K562 (cell line): ENCODE data around the gene PEF1.

Experiments
- DPF2 ChIP-seq: fragments of 450-650 bp; IDR thresholded peaks from 2 replicates; pipeline ENCODE4 v1.6.1; 2016
- E2F1 ChIP-seq: sonication (generic); formaldehyde crosslinking; IDR thresholded peaks from 2 replicates; pipeline ENCODE4 v1.8.1; 2023; ENCODE audit warnings: mild to moderate bottlenecking, missing genetic modification reagents, moderate library complexity
- EZH2 ChIP-seq: IDR thresholded peaks from 2 replicates; pipeline ENCODE4 v1.6.1; 2012; ENCODE audit warnings: low read depth, mild to moderate bottlenecking, inconsistent platforms, low read length, borderline replicate concordance
- HBP1 ChIP-seq: fragments of 450-650 bp; formaldehyde crosslinking; IDR thresholded peaks from 2 replicates; pipeline ENCODE4 v1.4.0; 2022; ENCODE audit warnings: missing genetic modification characterization
- NFATC3 ChIP-seq: fragments of 450-650 bp; IDR thresholded peaks from 2 replicates; pipeline ENCODE4 v1.6.1; 2017; ENCODE audit warnings: mild to moderate bottlenecking
- NUFIP1 ChIP-seq: fragments of 450-650 bp; IDR thresholded peaks from 2 replicates; pipeline ENCODE4 v1.6.1; 2018; ENCODE audit not compliant: partially characterized antibody
- POLR2A ChIP-seq: fragments of 450-650 bp; conservative IDR thresholded peaks from 2 replicates; pipeline ENCODE4 v1.6.1; 2016
- POLR2AphosphoS2 ChIP-seq: IDR thresholded peaks from 2 replicates; pipeline ENCODE4 v1.6.1; 2012; ENCODE audit warnings: low read length, improper control_type of control experiment
- TRIM24 ChIP-seq, 2 experiments: fragments of 450-650 bp; IDR thresholded peaks; 2 replicates each; pipeline ENCODE4 v1.6.1; 2016
- ZBTB26 ChIP-seq: fragments of 450-650 bp; formaldehyde crosslinking; IDR thresholded peaks from 2 replicates; pipeline ENCODE4 v1.4.0; 2022; ENCODE audit warnings: missing genetic modification characterization
- ZNF274 ChIP-seq: IDR thresholded peaks from 2 replicates; pipeline ENCODE4 v1.6.1; 2011; ENCODE audit warnings: low read depth, mild to moderate bottlenecking, low read length, moderate library complexity, borderline replicate concordance

GRCh38 chr1:31583082-31583994, 61.3 kb downstream of the PEF1 start:
- TF ChIP-seq NUFIP1 (no peak), E2F1 (no peak), POLR2A (no peak), TRIM24 (IDR thresholded peaks at IDR 0.05) (no peak), POLR2AphosphoS2 (no peak), NFATC3 (no peak), EZH2 (no peak), DPF2 (no peak), ZBTB26 (CRISPR knock-in tag) (no peak), ZNF274 (no peak), HBP1 (CRISPR knock-in tag) (no peak)
